NCI-H1417 (cell line): Measurements from ENCODE around the gene CDH4.

Experiments used
- DNase-seq, 3 experiments: peaks; one replicate each; lab custom pipeline; 2025; lab: John Stamatoyannopoulos, UW

Gene CDH4

DNA sequence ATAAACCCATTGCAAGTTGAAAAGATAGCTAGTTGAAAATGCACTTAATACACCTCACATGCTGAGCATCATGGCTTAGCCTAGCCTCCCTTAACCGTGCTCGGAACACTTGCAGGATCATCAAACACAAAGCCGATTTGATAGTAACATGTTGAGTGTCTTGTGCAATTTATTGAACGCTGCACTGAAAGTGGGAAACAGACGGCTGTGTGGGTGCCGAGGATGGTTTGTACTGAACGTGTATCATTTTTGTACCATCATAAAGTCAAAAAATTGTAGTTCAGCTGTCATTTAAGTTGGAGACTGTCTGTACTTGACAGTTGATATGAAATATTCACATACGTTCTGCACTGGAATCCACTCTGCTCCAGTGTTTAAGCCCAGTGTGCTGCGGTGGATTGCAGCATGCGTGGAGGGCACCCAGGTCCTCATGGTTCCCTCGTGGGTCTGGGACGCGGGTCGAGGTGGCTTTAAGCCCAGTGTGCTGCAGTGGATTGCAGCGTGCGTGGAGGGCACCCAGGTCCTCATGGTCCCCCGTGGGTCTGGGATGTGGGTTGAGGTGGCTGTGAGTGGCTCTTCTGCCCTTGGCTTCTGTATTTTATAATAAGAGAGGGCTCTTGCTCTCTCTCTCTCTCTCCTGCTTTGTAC, 77.0 kb downstream of the CDH4 start:
- DNase-seq, result no peak

DNA sequence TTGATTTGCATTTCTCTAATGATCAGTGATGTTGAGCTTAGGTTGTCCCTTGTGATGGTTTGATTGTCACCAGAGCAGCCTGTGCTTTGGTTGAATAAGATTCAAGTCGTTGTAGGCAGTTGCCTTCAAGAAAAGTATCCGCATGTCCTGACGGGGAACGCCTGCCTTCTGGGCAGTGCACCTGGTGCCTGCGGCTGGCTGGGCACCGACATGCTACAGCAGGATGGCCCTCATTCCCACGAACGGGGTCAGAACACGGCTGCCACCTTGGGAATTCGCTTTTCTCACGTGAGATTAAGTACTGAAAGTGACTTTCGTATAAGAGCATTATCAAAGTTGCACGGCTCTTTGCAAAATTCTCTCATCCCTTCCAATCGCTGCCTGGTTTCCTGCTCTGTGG, 78.4 kb downstream of the CDH4 start:
- DNase-seq, result no peak

DNA sequence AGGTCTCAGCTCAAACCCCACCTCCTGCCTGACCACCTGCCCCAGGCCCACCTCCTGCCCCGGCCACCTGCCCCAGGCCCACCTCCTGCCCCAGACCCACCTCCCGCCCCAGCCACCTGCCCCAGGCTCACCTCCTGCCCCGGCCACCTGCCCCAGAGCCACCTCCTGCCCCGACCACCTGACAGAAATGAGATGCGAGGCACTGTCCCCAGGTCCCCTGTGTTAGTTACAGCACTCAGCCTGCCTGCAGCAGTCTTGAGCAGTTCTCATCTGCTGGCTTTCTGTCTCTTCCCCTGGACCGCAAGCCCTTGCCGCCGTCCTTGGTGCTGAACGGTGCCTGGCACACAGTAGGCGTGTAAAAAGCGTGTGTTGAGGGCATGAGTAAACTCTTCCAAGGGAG, 79.5 kb downstream of the CDH4 start:
- no peak for DNase-seq

DNA sequence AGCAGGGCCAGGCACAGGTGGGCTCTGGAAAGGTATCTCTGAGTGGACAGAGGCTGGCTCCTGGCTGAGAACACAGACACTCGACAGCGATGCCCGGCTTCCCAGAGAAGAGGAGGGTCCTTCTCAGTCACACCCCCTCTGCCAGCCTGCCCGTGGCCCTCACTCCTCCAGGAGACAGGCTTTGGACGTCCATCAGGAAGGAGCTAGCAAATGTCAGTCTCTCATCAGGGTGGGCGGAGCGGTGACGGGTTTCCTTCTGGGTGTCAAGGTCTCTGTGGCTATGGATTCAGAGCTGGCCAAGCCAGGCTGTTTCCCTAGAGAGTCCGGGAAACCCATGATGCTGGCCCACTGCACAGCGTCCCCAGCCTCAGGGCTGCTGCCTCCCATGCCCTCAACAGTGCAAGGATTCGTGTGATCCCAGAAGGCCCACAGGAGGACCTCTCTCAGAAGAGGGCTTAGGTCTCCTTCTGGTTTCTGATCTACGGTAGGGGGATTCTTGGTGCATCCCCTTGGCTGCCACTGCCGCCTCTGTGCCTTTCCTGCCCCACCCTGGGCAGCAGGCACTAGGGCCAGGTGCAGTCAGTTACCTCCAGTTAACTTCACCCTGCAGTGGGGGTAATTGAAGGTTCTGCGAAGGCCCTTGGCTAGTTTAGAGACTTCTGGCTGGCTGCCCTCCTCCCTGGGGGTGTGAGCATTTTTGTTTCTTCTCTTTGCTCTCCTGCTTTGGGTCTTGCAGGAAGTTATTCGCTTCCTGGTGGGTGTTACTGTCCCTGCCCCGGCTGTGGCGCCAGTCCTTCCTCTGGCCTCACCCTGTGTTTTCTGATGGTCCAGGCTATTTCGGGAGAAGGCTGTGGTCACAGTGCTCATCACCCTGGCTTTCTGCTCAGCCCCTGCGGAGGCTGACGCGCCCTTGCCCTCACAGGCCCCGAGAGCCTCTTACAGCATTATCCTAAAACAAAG, 80.2 kb downstream of the CDH4 start:
- DNase-seq, result peak in 1 of 3 experiments; percentile 19

DNA sequence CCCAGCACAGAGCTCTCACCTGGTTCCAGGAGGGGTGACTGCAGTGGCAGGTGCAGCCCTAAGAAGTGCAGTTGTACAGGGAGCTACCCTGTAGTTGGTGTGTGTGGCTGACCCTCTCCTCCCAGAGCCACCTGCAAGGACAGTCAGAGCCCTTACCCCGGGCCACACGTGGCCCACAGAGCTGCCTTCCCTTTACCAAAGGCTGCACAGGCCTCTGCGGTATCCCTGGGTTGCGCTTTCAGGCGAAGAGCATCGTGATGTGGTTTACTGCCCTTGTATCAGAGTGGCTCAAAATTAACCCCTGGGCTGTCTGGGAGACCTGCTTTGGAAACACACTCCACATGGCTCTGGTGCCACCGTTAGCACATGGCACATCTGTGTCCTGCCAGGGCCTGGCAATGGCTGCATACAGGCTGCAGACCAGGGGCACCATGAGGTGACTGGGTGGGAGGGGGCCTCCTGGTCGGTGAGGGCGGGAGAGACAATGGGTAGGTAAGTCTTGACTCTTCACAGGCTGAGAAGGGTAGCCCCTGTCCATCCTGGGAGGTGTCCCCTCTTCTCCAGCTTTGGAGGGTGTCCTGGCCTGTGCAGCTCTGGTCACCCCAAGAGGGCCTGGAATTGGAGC, 81.5 kb downstream of the CDH4 start:
- no peak for DNase-seq

DNA sequence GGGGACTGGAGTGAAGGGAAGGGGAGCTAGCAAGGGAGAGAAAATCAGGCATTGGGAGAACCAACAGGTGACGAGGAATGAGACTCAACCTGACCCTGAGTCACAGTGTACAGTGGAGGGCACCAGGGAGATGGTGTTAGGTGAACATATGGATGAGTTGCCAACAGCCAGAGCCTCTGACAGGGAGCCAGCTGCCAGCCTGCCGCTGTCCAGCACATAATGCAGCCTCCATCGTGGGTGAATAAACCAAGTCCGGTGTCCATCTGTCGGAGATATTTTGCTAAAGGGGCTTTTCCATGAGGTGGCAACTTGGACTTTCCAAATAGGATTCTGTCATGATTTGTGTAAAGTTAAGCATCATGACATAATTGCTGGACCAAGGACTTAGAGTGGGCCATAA, 88.1 kb downstream of the CDH4 start:
- DNase-seq, result no peak

DNA sequence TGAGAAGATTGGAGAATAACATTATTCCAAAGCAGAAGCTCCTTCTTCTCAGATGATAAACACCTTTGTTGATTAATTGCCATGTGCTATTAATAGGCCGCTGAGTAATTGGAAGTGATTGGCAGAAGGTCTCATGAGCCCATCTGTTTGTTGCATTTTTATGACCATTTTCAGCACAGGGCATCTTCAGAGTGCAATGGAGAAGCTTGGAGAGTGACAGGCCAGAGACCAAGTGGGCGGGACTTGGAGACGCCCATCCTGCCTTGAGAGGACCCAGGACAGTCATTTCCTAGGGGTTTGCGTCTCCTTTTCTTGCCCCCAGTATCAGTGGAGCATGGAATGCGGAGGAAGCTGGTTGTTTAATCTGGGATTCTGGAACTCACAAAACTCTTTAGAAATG, 89.5 kb downstream of the CDH4 start:
- DNase-seq, result no peak

DNA sequence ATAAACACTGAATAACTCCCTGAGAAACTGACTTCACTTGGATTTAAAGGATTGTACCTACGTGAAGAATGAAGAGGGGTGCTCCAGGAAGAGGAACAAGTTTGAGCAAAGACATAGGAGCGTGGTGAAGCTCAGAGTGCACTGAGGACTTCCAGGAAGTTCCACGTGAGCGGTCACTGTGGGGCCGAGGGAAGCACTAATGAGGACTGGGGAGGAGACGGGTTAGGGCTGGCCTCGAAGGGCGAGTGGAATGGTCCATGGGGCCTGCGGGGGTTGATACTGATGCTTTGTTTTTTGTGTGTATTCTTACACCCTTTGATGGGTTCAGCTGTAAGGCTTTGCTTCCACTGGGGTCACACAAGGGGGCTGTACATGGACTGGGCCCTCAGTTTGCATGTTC, 91.9 kb downstream of the CDH4 start:
- no peak for DNase-seq

DNA sequence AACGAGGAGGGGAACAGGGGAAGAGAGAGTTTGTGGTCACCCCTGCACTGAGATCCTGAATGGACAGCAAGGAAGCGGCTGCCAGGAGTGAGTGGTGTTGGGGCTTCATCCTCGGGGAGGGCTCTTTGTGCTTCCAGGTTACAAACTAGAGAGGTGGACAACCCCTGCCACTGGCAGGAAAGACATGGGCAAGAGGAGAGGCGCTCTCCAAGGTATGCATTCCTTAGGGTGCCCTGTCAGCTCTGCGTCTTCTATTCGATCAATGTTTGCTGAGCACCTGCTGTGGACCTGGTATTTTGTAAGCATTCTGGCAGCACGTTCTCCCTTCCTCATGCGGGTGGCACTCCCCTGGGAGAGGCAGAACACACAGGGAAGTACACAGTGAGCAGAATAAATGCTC, 93.6 kb downstream of the CDH4 start:
- DNase-seq, result peak in 1 of 3 experiments; percentile 26

DNA sequence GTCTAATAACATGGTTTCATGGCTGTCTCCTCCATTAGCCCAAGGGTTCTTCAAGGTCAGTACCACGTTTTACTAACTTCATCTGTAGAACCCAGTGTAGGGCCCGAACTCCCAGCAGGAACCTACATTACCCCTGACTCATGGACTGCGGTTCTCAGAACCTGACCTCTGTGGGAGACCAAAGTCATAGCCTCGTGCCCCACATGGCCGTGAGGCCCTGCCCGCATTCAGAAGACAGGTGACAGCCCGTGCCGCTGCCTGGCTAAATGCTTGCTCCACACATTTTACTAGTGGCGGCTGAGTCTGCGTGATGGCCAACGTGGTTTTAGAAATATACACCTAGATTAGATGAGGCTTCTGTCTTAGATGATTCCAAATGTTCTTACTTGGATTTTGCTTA, 94.9 kb downstream of the CDH4 start:
- no peak for DNase-seq

DNA sequence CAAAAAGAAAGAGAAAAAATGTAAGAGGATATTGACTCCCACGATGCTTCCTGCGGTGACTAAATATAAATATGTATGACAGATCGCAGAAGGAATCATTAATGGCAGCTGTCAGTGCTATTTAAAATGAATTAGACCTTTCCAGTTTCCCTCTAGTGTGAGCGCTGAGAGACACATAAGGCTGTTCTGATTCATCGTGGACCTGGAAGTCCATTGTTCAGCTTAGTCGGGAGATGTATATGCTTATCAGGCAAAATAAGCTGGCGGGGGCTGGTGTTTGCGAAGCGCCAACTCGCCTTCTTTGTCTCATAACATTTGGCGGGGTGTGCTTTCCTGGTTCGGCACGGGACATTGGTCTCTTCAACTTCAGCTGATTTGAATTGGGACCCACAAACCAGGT, 95.4 kb downstream of the CDH4 start:
- no peak for DNase-seq

DNA sequence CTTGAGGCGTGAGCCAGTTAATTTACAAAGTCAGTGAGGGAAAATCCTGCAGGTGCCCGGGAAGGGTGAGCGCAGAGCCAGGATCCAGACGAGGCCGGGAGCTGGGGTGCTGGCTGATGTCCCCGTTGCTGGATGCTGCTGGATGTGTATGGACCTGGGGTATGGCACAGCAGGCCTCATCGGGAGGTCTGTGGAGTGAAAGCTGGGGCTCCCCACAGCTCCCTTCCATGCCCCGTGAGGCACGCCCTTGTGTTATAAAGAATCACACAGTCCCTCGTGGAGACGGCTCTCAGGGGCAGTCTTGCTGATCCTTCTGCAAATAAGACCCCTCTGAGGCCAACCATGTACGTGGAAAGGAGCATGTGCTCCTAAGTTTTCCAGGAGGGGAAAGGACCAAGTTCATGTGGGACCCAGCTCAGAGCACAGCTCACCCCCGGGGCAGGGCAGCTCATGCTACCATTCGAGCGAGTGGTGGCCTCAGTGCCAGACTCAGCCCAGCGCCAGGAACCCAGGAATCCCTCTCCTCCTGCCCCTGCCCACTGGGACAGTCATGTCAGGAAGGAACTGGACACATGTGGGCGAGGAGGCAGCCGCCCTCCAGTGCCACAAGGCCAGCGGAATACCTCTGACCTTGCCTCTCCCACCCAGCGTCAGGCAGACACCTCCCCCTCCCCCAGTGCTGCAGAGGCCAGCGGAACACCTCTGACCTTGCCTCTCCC, 97.5 kb downstream of the CDH4 start:
- no peak for DNase-seq

DNA sequence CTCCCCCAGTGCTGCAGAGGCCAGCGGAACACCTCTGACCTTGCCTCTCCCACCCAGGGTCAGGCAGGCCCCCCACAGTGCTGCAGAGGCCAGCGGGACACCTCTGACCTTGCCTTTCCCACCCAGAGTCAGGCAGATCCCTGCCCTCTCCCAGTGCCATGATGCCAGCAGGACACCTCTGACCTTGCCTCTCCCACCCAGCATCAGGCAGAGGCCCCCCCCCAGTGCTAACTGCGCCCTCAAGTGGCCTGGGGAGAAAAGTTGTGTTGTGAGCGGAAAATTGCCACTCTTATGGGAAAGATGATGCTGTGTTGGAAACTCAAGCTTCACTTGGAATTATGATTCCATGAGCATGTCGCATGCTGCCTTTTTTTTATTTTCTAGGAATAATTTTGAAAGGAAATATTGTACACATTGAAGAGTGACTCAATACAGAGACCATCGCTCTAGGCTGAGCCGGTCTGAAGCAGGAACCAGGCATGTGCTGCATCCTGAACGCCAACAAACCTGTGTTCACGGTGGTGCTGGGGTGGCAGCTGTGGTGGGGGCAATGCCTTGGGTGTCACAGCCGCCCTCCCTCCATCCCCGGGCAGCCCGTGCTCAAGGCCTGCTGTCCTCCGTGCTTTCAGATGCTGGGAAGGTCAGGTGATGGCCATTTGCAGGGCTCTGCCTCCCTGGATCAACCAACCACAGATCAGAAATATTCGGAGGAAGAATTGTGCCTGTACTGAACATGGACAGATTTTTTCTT, 98.6 kb downstream of the CDH4 start:
- DNase-seq, result no peak

DNA sequence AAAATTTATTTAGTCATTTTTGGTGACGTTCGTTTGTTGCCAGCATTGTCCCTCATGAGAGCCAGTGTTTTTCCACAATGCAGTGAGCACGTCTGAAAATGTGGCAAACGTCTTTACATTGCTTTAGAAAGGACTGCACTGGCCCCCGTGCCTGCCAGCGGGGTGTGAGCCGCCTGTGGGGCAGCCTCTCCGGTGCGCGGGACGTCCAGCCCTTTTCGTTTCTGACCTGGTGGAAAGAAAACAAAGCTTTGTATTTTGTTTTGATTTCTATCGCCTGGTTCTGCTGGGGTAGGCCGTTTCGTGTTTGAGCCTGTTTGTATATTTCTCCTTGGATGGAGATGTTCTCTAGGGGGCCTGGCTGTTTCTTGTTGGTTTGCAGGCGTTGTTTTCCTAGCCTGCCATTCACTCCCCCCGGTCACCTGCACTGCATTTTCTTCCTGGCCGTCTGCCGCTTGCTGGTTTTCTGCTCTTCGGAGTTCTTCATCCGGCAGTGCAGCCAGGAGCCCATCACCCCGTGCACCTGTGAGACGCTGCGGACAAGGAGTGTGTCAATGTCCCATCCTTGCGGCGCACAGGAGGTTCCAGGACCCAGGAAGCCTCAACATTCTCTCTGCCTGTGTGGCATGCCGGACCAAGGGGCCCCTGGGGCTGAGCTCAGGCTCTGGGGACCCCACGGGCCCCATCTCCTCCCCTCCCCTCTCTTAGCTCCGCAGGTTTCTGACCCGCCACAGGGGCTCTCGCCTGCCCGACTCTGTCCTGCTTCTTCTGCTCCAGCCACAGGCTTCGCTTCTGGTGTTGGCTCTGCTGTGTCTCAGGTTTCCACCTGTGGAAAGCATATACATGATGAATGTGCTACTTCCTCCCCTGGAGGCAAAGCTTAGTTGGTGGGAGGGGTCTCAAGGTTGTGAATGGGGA, 100.5 kb downstream of the CDH4 start:
- no peak for DNase-seq

DNA sequence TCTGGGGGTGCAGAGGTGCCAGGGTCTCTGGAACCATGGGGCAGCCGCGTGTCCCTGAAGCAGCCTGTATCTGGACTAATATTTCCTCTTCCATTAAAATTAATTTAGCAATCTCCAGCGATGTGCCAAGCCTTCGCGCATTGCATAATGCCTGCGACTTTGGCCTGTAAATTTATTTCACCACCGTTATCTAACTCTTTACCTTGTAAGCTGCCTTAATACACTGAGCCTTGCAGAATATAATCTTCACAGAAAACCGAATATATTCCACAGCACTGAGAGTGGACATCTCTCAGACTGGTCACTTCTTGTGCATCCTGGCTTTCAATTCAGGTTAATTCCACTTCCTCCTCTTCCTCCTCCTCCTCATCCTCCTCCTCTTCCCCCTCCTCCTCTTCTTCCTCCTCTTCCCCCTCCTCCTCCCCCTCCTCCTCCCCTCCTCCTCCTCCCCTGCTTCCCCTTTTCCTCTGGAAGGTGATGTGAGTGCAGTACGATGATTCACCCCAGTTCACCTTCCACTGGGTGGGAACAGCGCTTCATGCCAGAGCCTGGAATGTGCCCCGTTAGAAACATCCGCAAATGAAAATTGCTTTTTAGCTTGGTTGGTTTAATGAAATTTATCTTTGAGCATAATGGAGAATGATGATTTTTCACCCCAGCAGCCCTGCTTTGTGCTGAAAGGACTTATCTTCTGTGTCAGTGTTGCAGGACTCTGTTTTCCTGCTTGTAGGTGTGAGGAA, 101.4 kb downstream of the CDH4 start:
- no peak for DNase-seq

DNA sequence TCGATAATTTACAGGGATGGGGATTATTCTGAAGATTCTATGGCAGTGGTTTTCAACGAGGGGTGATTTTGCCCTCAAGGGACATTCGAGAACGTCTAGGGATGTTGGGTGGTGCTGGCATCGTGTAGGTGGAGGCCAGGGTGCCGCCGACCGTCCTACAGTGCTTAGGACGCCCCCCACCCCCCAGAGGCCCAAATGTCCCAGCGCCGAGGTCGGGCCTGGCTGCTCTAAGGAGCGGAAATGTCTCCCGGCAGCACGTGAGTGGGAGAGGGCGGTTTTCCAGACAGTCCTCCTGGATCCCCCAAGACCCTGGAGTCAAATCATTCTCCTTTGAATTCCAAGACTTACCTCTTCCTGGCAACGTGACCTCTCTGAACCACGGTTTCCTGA, 101.9 kb downstream of the CDH4 start:
- no peak for DNase-seq

DNA sequence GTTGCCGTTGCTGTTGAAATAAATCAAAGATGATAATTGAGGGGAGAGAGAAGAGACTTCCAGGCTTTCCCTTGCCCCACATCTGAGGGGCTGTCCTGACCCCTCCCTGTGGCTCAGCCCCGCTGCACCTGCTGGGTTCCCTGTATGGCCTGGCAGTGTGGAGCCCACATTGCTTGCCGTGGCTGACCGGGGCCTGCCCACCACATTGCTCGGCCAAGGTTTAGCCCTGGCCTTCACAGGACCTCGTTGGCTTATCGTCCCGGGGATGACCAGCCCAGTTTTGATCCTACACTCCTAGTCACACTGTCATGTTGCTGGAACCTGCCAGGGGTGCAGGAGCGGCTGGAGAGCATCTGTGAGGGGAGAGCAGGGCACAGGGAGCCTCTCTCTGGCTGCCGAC, 102.4 kb downstream of the CDH4 start:
- DNase-seq, result peak in 1 of 3 experiments; percentile 58

DNA sequence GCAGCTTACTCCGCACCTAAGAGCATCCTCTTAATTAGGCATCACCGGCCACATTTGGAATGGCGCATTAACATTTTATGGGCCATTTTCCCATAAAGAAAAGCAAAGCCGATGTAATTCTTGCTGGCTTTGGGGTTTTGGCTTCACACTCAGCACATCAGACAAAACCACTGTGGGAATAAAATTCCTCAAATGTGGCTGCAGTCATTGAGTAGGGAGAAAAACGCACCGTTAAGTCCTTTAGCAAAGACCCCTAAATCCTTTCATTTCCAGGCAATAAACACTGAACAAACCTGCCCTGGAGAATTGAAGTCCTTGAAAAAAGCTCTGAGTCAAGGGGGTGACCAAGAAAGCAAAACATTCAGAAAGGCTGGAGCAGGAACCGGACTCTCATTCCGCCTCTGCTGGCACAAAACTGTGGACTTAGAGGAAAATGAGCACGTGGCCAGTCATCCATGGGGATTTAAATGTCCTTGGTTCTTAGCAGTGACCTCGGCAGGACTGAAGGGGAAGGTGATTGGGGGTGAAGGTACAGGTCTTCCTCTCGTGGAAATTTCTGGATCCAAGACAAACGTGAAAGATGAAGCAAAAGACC, 102.9 kb downstream of the CDH4 start:
- no peak for DNase-seq

DNA sequence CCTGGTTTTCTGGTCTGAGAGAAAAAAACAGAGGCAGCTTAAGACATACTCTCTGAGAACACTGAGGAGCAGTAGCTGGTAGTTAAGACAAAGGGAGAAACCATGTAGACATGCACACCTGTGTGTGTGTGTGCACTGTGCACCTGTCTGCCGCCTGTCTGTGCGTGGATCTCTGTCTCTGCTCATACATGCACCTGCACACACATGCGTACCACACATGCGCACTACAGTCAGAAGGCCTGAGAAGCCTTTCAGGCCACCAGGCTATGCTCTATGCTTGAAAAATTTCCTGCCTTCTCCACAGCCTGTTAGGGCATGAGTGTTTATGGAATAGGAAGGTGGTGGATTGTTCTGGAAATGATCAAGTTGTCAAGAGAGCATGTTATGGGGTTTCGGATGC, 103.5 kb downstream of the CDH4 start:
- no peak for DNase-seq
